HepG2 (cell line): ENCODE data around the gene CTF1. TPM values are rescaled to one million over a fixed set of nuclear protein-coding genes. Genes with fewer than 3 reads are reported as not detected.

Experiments
- CBFB ChIP-seq: sonication (generic); formaldehyde crosslinking; IDR thresholded peaks from 2 replicates; pipeline ENCODE4 v1.4.0; 2020; ENCODE audit warnings: missing genetic modification reagents
- CC2D1A ChIP-seq: sonication (generic); formaldehyde crosslinking; IDR thresholded peaks from 2 replicates; pipeline ENCODE4 v1.8.1; 2023; ENCODE audit warnings: mild to moderate bottlenecking, missing genetic modification reagents
- CHD2 ChIP-seq: IDR thresholded peaks from 2 replicates; pipeline ENCODE4 v1.6.1; 2011; ENCODE audit warnings: low read depth, low read length, improper control_type of control experiment
- HDAC2 ChIP-seq: sonication (generic); formaldehyde crosslinking; IDR thresholded peaks from 2 replicates; pipeline ENCODE4 v1.4.0; 2020; ENCODE audit warnings: missing genetic modification reagents
- IRX3 ChIP-seq: sonication (generic); formaldehyde crosslinking; IDR thresholded peaks from 2 replicates; pipeline ENCODE4 v1.8.1; 2023; ENCODE audit warnings: mild to moderate bottlenecking, low read depth, missing genetic modification reagents, borderline replicate concordance
- JUN ChIP-seq: sonication (generic); formaldehyde crosslinking; IDR thresholded peaks from 2 replicates; pipeline ENCODE4 v1.4.0; 2020; ENCODE audit warnings: mild to moderate bottlenecking, missing genetic modification reagents
- MAZ ChIP-seq, 2 experiments: sonication (generic) in 1 of 2; formaldehyde crosslinking in 1 of 2; IDR thresholded peaks; 2 replicates each; pipeline versions ENCODE4 v1.5.0 to v1.6.1; 2012 to 2020; ENCODE audit warnings: low read depth in 2 of 2, mild to moderate bottlenecking in 2 of 2, borderline replicate concordance in 1 of 2, improper control_type of control experiment in 1 of 2, low read length in 1 of 2, missing genetic modification reagents in 1 of 2, moderate library complexity in 1 of 2
- NCOA5 ChIP-seq: sonication (generic); formaldehyde crosslinking; IDR thresholded peaks from 2 replicates; pipeline ENCODE4 v1.4.0; 2020; ENCODE audit warnings: missing genetic modification reagents
- PRPF4 ChIP-seq: fragments of 200-400 bp; formaldehyde crosslinking; IDR thresholded peaks from 2 replicates; pipeline ENCODE4 v1.6.1; 2016; ENCODE audit warnings: low read length, low read depth; ENCODE audit not compliant: poor library complexity, severe bottlenecking
- RELA ChIP-seq: sonication (generic); formaldehyde crosslinking; IDR thresholded peaks from 2 replicates; pipeline ENCODE4 v1.4.0; 2020; ENCODE audit warnings: missing genetic modification reagents
- RFX1 ChIP-seq: fragments of 450-650 bp; IDR thresholded peaks from 2 replicates; pipeline ENCODE4 v1.6.1; 2017
- SIN3B ChIP-seq: fragments of 150-350 bp; IDR thresholded peaks from 2 replicates; pipeline ENCODE4 v1.6.1; 2014; ENCODE audit warnings: low read length
- TARDBP ChIP-seq: sonication (generic); formaldehyde crosslinking; IDR thresholded peaks from 2 replicates; pipeline ENCODE4 v1.8.0; 2022; ENCODE audit warnings: mild to moderate bottlenecking, missing genetic modification reagents
- TOPORS ChIP-seq: sonication (generic); formaldehyde crosslinking; IDR thresholded peaks from 2 replicates; pipeline ENCODE4 v1.8.0; 2023; ENCODE audit warnings: mild to moderate bottlenecking, missing genetic modification reagents
- ZFP62 ChIP-seq: sonication (generic); formaldehyde crosslinking; IDR thresholded peaks from 2 replicates; pipeline ENCODE4 v1.4.0; 2020; ENCODE audit warnings: missing genetic modification reagents
- ZNF337 ChIP-seq: sonication (generic); formaldehyde crosslinking; IDR thresholded peaks from 2 replicates; pipeline ENCODE4 v1.5.1; 2020; ENCODE audit warnings: missing genetic modification reagents, low read depth, mild to moderate bottlenecking, borderline replicate concordance
- ZNF33B ChIP-seq: sonication (generic); formaldehyde crosslinking; IDR thresholded peaks from 2 replicates; pipeline ENCODE4 v1.5.1; 2020; ENCODE audit warnings: mild to moderate bottlenecking, missing genetic modification reagents
- ZNF547 ChIP-seq: sonication (generic); formaldehyde crosslinking; IDR thresholded peaks from 2 replicates; pipeline ENCODE4 v1.5.1; 2020; ENCODE audit warnings: mild to moderate bottlenecking, missing genetic modification reagents
- ZNF709 ChIP-seq: sonication (generic); formaldehyde crosslinking; IDR thresholded peaks from 2 replicates; pipeline ENCODE4 v1.5.0; 2020; ENCODE audit warnings: mild to moderate bottlenecking, missing genetic modification reagents
- ZNF773 ChIP-seq: sonication (generic); formaldehyde crosslinking; IDR thresholded peaks from 2 replicates; pipeline ENCODE4 v1.4.0; 2020; ENCODE audit warnings: missing genetic modification reagents, borderline replicate concordance
- polyA plus RNA-seq, 8 experiments: library from polyadenylated mRNA; depleted of rRNA in 3 of 8; stranded (reverse) in 7 of 8; unstranded in 1 of 8; fragments of >200 nt; fragmentation: Illumina TruSeq in 4 of 8; extraction: Trizol in 4 of 8; gene quantifications; 2 replicates each; pipeline versions ENCODE4 v1.2.1 to v1.2.3, GENCODE V29; 2011 to 2016; ENCODE audit warnings: low read depth in 4 of 8, missing spikeins in 1 of 8, mixed read lengths in 1 of 8; ENCODE audit not compliant: insufficient read depth in 1 of 8
- total RNA-seq, 5 experiments: library from RNA; depleted of rRNA; stranded (reverse); fragments of >200 nt; fragmentation: Illumina TruSeq; extraction: Trizol; gene quantifications; 2 replicates each; pipeline ENCODE4 v1.2.3, GENCODE V29; 2016; ENCODE audit warnings: low read depth in 1 of 5
- TF ChIP-seq, protein P1 (sequence below): sonication (generic); formaldehyde crosslinking; IDR thresholded peaks from 2 replicates; pipeline ENCODE4 v1.5.0; 2020; ENCODE audit warnings: mild to moderate bottlenecking, low read depth, missing genetic modification reagents, borderline replicate concordance
- TF ChIP-seq, protein P2 (sequence below): sonication (generic); formaldehyde crosslinking; IDR thresholded peaks from 2 replicates; pipeline ENCODE4 v1.4.0; 2020; ENCODE audit warnings: mild to moderate bottlenecking, missing genetic modification reagents
- TF ChIP-seq, protein P3 (sequence below): sonication (generic); formaldehyde crosslinking; IDR thresholded peaks from 2 replicates; pipeline ENCODE4 v1.4.0; 2020; ENCODE audit warnings: low read depth, mild to moderate bottlenecking, missing genetic modification reagents
- TF ChIP-seq, protein P4 (sequence below): sonication (generic); formaldehyde crosslinking; IDR thresholded peaks from 2 replicates; pipeline ENCODE4 v1.5.1; 2020; ENCODE audit warnings: mild to moderate bottlenecking, missing genetic modification reagents, moderate library complexity

Gene CTF1
- total and polyA plus RNA-seq, 2 of the 13 experiments (the other 11 are each of a cell fraction or from before 2014, with no cell fraction given): 0.13 to 1.8 TPM

- TF ChIP-seq, protein P1, sequence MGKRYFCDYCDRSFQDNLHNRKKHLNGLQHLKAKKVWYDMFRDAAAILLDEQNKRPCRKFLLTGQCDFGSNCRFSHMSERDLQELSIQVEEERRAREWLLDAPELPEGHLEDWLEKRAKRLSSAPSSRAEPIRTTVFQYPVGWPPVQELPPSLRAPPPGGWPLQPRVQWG (CRISPR knock-in tag): no peak
- TF ChIP-seq PRPF4: no peak
- TF ChIP-seq MAZ (IDR thresholded peaks at IDR 0.05; ENCODE audit: borderline replicate concordance, low read depth, low read length): peak; percentile 82; the same call in 1 of the 2 replicates
- peak; percentile 71 for TF ChIP-seq MAZ (CRISPR knock-in tag; IDR thresholded peaks at IDR 0.05; ENCODE audit: low read depth)
- no peak for TF ChIP-seq CBFB
- TF ChIP-seq CC2D1A: no peak
- TF ChIP-seq CHD2: 0 out of 2 replicates have a peak, but pooled peaks have one; percentile 9
- TF ChIP-seq TARDBP (CRISPR knock-in tag): 0 out of 2 replicates have a peak, but pooled peaks have one; percentile 52
- TF ChIP-seq JUN (CRISPR knock-in tag): 0 out of 2 replicates have a peak, but pooled peaks have one; percentile 56
- TF ChIP-seq IRX3: no peak
- no peak; the same call in 1 of the 2 replicates for TF ChIP-seq SIN3B
- TF ChIP-seq, protein P2, sequence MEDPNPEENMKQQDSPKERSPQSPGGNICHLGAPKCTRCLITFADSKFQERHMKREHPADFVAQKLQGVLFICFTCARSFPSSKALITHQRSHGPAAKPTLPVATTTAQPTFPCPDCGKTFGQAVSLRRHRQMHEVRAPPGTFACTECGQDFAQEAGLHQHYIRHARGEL: no peak
- peak; percentile 15; the same call in 1 of the 2 replicates for TF ChIP-seq ZNF773 (CRISPR knock-in tag)
- TF ChIP-seq RELA (CRISPR knock-in tag): no peak
- TF ChIP-seq, protein P3, sequence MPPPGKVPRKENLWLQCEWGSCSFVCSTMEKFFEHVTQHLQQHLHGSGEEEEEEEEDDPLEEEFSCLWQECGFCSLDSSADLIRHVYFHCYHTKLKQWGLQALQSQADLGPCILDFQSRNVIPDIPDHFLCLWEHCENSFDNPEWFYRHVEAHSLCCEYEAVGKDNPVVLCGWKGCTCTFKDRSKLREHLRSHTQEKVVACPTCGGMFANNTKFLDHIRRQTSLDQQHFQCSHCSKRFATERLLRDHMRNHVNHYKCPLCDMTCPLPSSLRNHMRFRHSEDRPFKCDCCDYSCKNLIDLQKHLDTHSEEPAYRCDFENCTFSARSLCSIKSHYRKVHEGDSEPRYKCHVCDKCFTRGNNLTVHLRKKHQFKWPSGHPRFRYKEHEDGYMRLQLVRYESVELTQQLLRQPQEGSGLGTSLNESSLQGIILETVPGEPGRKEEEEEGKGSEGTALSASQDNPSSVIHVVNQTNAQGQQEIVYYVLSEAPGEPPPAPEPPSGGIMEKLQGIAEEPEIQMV (CRISPR knock-in tag): no peak
- TF ChIP-seq HDAC2: peak; percentile 57
- TF ChIP-seq TOPORS: no peak; the same call in 1 of the 2 replicates
- TF ChIP-seq ZNF33B: peak; percentile 42; the same call in 1 of the 2 replicates
- TF ChIP-seq, protein P4, sequence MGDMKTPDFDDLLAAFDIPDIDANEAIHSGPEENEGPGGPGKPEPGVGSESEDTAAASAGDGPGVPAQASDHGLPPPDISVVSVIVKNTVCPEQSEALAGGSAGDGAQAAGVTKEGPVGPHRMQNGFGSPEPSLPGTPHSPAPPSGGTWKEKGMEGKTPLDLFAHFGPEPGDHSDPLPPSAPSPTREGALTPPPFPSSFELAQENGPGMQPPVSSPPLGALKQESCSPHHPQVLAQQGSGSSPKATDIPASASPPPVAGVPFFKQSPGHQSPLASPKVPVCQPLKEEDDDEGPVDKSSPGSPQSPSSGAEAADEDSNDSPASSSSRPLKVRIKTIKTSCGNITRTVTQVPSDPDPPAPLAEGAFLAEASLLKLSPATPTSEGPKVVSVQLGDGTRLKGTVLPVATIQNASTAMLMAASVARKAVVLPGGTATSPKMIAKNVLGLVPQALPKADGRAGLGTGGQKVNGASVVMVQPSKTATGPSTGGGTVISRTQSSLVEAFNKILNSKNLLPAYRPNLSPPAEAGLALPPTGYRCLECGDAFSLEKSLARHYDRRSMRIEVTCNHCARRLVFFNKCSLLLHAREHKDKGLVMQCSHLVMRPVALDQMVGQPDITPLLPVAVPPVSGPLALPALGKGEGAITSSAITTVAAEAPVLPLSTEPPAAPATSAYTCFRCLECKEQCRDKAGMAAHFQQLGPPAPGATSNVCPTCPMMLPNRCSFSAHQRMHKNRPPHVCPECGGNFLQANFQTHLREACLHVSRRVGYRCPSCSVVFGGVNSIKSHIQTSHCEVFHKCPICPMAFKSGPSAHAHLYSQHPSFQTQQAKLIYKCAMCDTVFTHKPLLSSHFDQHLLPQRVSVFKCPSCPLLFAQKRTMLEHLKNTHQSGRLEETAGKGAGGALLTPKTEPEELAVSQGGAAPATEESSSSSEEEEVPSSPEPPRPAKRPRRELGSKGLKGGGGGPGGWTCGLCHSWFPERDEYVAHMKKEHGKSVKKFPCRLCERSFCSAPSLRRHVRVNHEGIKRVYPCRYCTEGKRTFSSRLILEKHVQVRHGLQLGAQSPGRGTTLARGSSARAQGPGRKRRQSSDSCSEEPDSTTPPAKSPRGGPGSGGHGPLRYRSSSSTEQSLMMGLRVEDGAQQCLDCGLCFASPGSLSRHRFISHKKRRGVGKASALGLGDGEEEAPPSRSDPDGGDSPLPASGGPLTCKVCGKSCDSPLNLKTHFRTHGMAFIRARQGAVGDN (CRISPR knock-in tag): peak; percentile 68
- TF ChIP-seq ZNF709: peak; percentile 79; the same call in 1 of the 2 replicates
- no peak for TF ChIP-seq NCOA5 (CRISPR knock-in tag)
- no peak for TF ChIP-seq ZNF337 (CRISPR knock-in tag)
- no peak for TF ChIP-seq RFX1
- no peak; the same call in 1 of the 2 replicates for TF ChIP-seq ZNF547 (CRISPR knock-in tag)
- no peak for TF ChIP-seq ZFP62 (CRISPR knock-in tag)
Measured at GRCh38 chr16:30921748-30922419, 25.5 kb downstream of the CTF1 start (continued).
